GM23338 (cell line): ENCODE results near the gene REPIN1. TPM values are rescaled to one million over a fixed set of nuclear protein-coding genes. Genes with fewer than 3 reads are reported as not detected.

Source experiments
- ATAC-seq: fragments of 200-7000 bp; cut with Tn5 transposase; 3 replicates; pipeline ENCODE4 v1.9.1; 2020
- DNase-seq: peaks from one replicate; pipeline ENCODE4 v3.0.0-alpha.2; 2015; ENCODE audit warnings: low spot score
- H2AFZ ChIP-seq: fragments of 200-600 bp; sonication (generic); 2 replicates; pipeline ENCODE4 v1.8.0; 2016; ENCODE audit warnings: antibody characterized with exemption, mild to moderate bottlenecking, moderate library complexity
- H3F3A ChIP-seq: fragments of 200-600 bp; sonication (generic); replicated peaks from 2 replicates; pipeline ENCODE4 v1.8.0; 2017; ENCODE audit warnings: antibody characterized with exemption, mixed run types, low read depth
- H3K27ac ChIP-seq: fragments of 200-600 bp; sonication (generic); 2 replicates; pipeline ENCODE4 v1.6.1; 2016; ENCODE audit warnings: low read depth
- H3K27me3 ChIP-seq: fragments of 200-600 bp; sonication (generic); 2 replicates; pipeline ENCODE4 v1.8.0; 2016; ENCODE audit warnings: mild to moderate bottlenecking, mixed run types, moderate library complexity; ENCODE audit not compliant: insufficient read depth
- H3K36me3 ChIP-seq: fragments of 200-600 bp; sonication (generic); 2 replicates; pipeline ENCODE4 v1.8.0; 2016; ENCODE audit warnings: mild to moderate bottlenecking; ENCODE audit not compliant: insufficient read depth
- H3K4me1 ChIP-seq: fragments of 200-600 bp; sonication (generic); 2 replicates; pipeline ENCODE4 v1.8.0; 2016; ENCODE audit warnings: mild to moderate bottlenecking, moderate library complexity; ENCODE audit not compliant: insufficient read depth
- H3K4me2 ChIP-seq: fragments of 200-600 bp; sonication (generic); 2 replicates; pipeline ENCODE4 v1.7.1; 2017; ENCODE audit warnings: mixed run types
- H3K4me3 ChIP-seq: fragments of 200-600 bp; sonication (generic); 2 replicates; pipeline ENCODE4 v1.6.1; 2016; ENCODE audit warnings: mixed run types
- H3K79me2 ChIP-seq: fragments of 200-600 bp; sonication (generic); replicated peaks from 2 replicates; pipeline ENCODE4 v1.8.0; 2017; ENCODE audit warnings: mild to moderate bottlenecking; ENCODE audit not compliant: insufficient read depth
- H3K9me2 ChIP-seq: fragments of 200-600 bp; sonication (generic); 2 replicates; pipeline ENCODE4 v1.8.0; 2017; ENCODE audit not compliant: insufficient read depth
- H4K20me1 ChIP-seq: fragments of 200-600 bp; sonication (generic); replicated peaks from 2 replicates; pipeline ENCODE4 v1.8.0; 2017; ENCODE audit warnings: mild to moderate bottlenecking; ENCODE audit not compliant: insufficient read depth
- H3K27ac Mint-ChIP-seq: 2 replicates; pipeline ENCODE4 v1.8.0; 2020; ENCODE audit warnings: inconsistent platforms, mild to moderate bottlenecking, moderate library complexity, mixed read lengths
- H3K27me3 Mint-ChIP-seq: 3 replicates; pipeline ENCODE4 v1.8.0; 2022; ENCODE audit warnings: low read depth, mild to moderate bottlenecking, moderate library complexity, mixed read lengths, inconsistent platforms; ENCODE audit not compliant: insufficient read depth, poor library complexity
- H3K36me3 Mint-ChIP-seq: 3 replicates; pipeline ENCODE4 v1.8.0; 2021; ENCODE audit warnings: low read depth, mild to moderate bottlenecking, inconsistent platforms, moderate library complexity, mixed read lengths
- H3K4me1 Mint-ChIP-seq: 3 replicates; pipeline ENCODE4 v1.8.0; 2020; ENCODE audit warnings: mild to moderate bottlenecking, inconsistent platforms, mixed read lengths
- H3K4me3 Mint-ChIP-seq: 3 replicates; pipeline ENCODE4 v1.8.0; 2021; ENCODE audit warnings: moderate library complexity, mild to moderate bottlenecking, inconsistent platforms, mixed read lengths
- H3K9me3 Mint-ChIP-seq: 3 replicates; pipeline ENCODE4 v1.8.0; 2020; ENCODE audit warnings: moderate library complexity, mild to moderate bottlenecking, inconsistent platforms, mixed read lengths
- EZH2 ChIP-seq: fragments of 200-600 bp; sonication (generic); IDR thresholded peaks from one replicate; pipeline ENCODE4 v1.8.0; 2017; ENCODE audit warnings: antibody characterized with exemption, mild to moderate bottlenecking, low read depth; ENCODE audit not compliant: unreplicated experiment
- EZH2phosphoT487 ChIP-seq: fragments of 200-600 bp; sonication (generic); IDR thresholded peaks from one replicate; pipeline ENCODE4 v1.8.1; 2018; ENCODE audit warnings: antibody characterized with exemption; ENCODE audit not compliant: unreplicated experiment
- STAT1 ChIP-seq: IDR thresholded peaks from one replicate; pipeline ENCODE4 v1.6.1; 2016; ENCODE audit warnings: antibody characterized with exemption; ENCODE audit not compliant: unreplicated experiment
- ZNF114 ChIP-seq: fragments of 250-450 bp; sonication (Bioruptor Pico); IDR thresholded peaks from 2 replicates; pipeline ENCODE4 v1.5.0; 2020; ENCODE audit warnings: mild to moderate bottlenecking, moderate library complexity
- ZNF331 ChIP-seq: fragments of 250-450 bp; sonication (Bioruptor Pico); IDR thresholded peaks from 2 replicates; pipeline ENCODE4 v1.5.0; 2020; ENCODE audit warnings: low read depth, mild to moderate bottlenecking, moderate library complexity
- polyA plus RNA-seq: library from polyadenylated mRNA; unstranded; fragments of >200 nt; fragmentation: Nextera tagmentation; extraction: Ambion mirVana; gene quantifications from 2 replicates; pipeline ENCODE4 v1.2.1, GENCODE V29; 2016
- total RNA-seq: library from RNA; depleted of rRNA; stranded (reverse); fragments of >200 nt; shearing (Covaris generic); gene quantifications from 2 replicates; pipeline ENCODE4 v1.2.3, GENCODE V29; 2014
- TF ChIP-seq, protein P1 (sequence below): fragments of 250-450 bp; sonication (Bioruptor Pico); IDR thresholded peaks from 2 replicates; pipeline ENCODE4 v1.5.0; 2020; ENCODE audit warnings: mild to moderate bottlenecking, moderate library complexity
- TF ChIP-seq, protein P2 (sequence below), 2 experiments: fragments of 200-600 bp in 1 of 2; sonication (generic) in 1 of 2; conservative IDR thresholded peaks; 2 replicates each; pipeline versions ENCODE4 v1.5.1 to v1.6.1; 2016 to 2017; ENCODE audit warnings: antibody characterized with exemption in 2 of 2, low read depth in 2 of 2, mild to moderate bottlenecking in 2 of 2, moderate library complexity in 1 of 2
- TF ChIP-seq, protein P3 (sequence below): IDR thresholded peaks from 2 replicates; pipeline ENCODE4 v1.6.1; 2016; ENCODE audit warnings: antibody characterized with exemption
- TF ChIP-seq, protein P4 (sequence below): IDR thresholded peaks from one replicate; pipeline ENCODE4 v1.6.1; 2018; ENCODE audit warnings: antibody characterized with exemption; ENCODE audit not compliant: unreplicated experiment

REPIN1 gene
- total and polyA plus RNA-seq, 2 experiments from 2014 or later = 29.8 to 156 TPM

DNA sequence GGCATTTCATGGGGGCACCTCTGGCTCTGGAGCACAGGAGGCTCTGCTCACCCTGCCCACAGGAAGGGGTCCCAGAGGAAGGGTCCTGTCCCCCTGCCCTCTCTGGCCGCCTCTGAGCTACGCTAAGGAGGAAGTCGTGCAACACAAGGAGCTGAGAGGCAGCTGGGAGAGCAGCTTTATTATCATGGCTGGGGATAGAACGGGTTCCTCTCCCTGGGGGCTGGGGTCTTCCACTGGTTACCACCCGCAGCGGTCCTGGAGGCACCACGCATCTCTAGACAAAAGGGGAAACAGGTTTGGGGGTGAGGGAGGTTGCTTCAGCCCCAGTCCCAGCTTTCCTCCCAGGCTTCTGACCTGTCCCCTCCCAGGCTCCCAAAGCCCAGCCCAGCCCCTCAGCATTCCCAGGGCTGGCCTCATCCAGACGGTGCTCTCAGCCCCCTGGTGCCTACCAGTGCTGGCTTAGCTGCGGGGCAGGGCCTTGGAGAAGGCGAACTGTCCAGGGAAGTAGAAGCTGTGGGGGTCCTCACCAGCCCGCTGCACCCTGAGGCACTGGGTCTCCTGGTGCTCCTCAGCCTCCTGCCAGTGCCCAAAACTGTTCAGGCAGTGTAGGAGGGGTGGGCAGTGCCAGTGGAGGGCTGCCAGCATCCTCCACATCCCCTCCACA lies 30.3 kb upstream of the REPIN1 start (continued):
- TF ChIP-seq, protein P1, sequence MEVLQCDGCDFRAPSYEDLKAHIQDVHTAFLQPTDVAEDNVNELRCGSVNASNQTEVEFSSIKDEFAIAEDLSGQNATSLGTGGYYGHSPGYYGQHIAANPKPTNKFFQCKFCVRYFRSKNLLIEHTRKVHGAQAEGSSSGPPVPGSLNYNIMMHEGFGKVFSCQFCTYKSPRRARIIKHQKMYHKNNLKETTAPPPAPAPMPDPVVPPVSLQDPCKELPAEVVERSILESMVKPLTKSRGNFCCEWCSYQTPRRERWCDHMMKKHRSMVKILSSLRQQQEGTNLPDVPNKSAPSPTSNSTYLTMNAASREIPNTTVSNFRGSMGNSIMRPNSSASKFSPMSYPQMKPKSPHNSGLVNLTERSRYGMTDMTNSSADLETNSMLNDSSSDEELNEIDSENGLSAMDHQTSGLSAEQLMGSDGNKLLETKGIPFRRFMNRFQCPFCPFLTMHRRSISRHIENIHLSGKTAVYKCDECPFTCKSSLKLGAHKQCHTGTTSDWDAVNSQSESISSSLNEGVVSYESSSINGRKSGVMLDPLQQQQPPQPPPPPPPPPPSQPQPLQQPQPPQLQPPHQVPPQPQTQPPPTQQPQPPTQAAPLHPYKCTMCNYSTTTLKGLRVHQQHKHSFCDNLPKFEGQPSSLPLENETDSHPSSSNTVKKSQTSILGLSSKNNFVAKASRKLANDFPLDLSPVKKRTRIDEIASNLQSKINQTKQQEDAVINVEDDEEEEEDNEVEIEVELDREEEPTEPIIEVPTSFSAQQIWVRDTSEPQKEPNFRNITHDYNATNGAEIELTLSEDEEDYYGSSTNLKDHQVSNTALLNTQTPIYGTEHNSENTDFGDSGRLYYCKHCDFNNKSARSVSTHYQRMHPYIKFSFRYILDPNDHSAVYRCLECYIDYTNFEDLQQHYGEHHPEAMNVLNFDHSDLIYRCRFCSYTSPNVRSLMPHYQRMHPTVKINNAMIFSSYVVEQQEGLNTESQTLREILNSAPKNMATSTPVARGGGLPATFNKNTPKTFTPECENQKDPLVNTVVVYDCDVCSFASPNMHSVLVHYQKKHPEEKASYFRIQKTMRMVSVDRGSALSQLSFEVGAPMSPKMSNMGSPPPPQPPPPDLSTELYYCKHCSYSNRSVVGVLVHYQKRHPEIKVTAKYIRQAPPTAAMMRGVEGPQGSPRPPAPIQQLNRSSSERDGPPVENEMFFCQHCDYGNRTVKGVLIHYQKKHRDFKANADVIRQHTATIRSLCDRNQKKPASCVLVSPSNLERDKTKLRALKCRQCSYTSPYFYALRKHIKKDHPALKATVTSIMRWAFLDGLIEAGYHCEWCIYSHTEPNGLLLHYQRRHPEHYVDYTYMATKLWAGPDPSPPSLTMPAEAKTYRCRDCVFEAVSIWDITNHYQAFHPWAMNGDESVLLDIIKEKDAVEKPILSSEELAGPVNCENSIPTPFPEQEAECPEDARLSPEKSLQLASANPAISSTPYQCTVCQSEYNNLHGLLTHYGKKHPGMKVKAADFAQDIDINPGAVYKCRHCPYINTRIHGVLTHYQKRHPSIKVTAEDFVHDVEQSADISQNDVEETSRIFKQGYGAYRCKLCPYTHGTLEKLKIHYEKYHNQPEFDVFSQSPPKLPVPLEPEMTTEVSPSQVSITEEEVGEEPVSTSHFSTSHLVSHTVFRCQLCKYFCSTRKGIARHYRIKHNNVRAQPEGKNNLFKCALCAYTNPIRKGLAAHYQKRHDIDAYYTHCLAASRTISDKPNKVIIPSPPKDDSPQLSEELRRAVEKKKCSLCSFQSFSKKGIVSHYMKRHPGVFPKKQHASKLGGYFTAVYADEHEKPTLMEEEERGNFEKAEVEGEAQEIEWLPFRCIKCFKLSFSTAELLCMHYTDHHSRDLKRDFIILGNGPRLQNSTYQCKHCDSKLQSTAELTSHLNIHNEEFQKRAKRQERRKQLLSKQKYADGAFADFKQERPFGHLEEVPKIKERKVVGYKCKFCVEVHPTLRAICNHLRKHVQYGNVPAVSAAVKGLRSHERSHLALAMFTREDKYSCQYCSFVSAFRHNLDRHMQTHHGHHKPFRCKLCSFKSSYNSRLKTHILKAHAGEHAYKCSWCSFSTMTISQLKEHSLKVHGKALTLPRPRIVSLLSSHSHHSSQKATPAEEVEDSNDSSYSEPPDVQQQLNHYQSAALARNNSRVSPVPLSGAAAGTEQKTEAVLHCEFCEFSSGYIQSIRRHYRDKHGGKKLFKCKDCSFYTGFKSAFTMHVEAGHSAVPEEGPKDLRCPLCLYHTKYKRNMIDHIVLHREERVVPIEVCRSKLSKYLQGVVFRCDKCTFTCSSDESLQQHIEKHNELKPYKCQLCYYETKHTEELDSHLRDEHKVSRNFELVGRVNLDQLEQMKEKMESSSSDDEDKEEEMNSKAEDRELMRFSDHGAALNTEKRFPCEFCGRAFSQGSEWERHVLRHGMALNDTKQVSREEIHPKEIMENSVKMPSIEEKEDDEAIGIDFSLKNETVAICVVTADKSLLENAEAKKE (CRISPR knock-in tag) = no peak
- TF ChIP-seq, protein P2, sequence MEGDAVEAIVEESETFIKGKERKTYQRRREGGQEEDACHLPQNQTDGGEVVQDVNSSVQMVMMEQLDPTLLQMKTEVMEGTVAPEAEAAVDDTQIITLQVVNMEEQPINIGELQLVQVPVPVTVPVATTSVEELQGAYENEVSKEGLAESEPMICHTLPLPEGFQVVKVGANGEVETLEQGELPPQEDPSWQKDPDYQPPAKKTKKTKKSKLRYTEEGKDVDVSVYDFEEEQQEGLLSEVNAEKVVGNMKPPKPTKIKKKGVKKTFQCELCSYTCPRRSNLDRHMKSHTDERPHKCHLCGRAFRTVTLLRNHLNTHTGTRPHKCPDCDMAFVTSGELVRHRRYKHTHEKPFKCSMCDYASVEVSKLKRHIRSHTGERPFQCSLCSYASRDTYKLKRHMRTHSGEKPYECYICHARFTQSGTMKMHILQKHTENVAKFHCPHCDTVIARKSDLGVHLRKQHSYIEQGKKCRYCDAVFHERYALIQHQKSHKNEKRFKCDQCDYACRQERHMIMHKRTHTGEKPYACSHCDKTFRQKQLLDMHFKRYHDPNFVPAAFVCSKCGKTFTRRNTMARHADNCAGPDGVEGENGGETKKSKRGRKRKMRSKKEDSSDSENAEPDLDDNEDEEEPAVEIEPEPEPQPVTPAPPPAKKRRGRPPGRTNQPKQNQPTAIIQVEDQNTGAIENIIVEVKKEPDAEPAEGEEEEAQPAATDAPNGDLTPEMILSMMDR (conservative IDR thresholded peaks at IDR 0.05; ENCODE audit: low read depth in 2 of 2) = no peak
- TF ChIP-seq EZH2phosphoT487 = no peak

DNA sequence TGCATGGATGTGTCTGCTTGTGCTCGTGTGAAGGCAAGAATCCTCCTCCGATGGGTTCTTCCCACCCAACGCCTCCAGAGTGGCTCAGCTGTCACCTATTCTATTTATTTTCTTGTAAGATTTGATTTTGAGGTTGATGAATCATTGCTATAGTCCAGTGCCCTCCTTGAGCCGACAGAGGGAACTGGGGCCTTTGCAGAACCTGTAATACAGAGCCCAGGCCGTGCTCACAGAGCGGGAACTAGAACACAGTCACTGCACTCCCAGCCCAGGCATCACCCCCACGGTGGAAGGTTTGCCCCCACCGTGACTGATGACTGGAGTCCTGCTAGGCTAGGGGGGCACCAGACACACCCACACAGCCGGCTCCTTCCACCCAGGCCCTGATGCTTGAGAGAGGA lies 29.2 kb upstream of the REPIN1 start:
- H3K9me2 ChIP-seq = no peaks in the 10 kb centered on the region
- peaks cover 53% of the 10 kb centered on the region for H3K36me3 Mint-ChIP-seq
- H3K4me2 ChIP-seq = peak overlapping the region; percentile 94
- H4K20me1 ChIP-seq = no peaks in the 10 kb centered on the region; the same call in 1 of the 2 replicates
- peaks cover 19% of the 10 kb centered on the region for H3K9me3 Mint-ChIP-seq
- H3K36me3 ChIP-seq = peaks cover 4% of the 10 kb centered on the region; the same call in 1 of the 2 replicates
- no peak overlapping the region for H2AFZ ChIP-seq
- peaks cover 28% of the 10 kb centered on the region for H3K79me2 ChIP-seq
- H3K27me3 Mint-ChIP-seq = peaks cover 37% of the 10 kb centered on the region
- peak overlapping the region; percentile 93 for H3K4me3 Mint-ChIP-seq
- H3K27ac Mint-ChIP-seq = no peak overlapping the region
- no peak overlapping the region for H3K27ac ChIP-seq
- H3K4me1 Mint-ChIP-seq = peaks cover 71% of the 10 kb centered on the region
- peaks cover 47% of the 10 kb centered on the region for H3K4me1 ChIP-seq
- ATAC-seq (no peak), DNase-seq (no peak)
- peaks cover 27% of the 10 kb centered on the region for H3K27me3 ChIP-seq
- peaks cover 22% of the 10 kb centered on the region for H3F3A ChIP-seq
- H3K4me3 ChIP-seq = peak overlapping the region; percentile 93
- TF ChIP-seq EZH2phosphoT487 (no peak), ZNF114 (CRISPR knock-in tag) (no peak), EZH2 (no peak), STAT1 (no peak), ZNF331 (CRISPR knock-in tag) (no peak)
- TF ChIP-seq, protein P3, sequence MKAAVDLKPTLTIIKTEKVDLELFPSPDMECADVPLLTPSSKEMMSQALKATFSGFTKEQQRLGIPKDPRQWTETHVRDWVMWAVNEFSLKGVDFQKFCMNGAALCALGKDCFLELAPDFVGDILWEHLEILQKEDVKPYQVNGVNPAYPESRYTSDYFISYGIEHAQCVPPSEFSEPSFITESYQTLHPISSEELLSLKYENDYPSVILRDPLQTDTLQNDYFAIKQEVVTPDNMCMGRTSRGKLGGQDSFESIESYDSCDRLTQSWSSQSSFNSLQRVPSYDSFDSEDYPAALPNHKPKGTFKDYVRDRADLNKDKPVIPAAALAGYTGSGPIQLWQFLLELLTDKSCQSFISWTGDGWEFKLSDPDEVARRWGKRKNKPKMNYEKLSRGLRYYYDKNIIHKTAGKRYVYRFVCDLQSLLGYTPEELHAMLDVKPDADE = no peak
- TF ChIP-seq, protein P4, sequence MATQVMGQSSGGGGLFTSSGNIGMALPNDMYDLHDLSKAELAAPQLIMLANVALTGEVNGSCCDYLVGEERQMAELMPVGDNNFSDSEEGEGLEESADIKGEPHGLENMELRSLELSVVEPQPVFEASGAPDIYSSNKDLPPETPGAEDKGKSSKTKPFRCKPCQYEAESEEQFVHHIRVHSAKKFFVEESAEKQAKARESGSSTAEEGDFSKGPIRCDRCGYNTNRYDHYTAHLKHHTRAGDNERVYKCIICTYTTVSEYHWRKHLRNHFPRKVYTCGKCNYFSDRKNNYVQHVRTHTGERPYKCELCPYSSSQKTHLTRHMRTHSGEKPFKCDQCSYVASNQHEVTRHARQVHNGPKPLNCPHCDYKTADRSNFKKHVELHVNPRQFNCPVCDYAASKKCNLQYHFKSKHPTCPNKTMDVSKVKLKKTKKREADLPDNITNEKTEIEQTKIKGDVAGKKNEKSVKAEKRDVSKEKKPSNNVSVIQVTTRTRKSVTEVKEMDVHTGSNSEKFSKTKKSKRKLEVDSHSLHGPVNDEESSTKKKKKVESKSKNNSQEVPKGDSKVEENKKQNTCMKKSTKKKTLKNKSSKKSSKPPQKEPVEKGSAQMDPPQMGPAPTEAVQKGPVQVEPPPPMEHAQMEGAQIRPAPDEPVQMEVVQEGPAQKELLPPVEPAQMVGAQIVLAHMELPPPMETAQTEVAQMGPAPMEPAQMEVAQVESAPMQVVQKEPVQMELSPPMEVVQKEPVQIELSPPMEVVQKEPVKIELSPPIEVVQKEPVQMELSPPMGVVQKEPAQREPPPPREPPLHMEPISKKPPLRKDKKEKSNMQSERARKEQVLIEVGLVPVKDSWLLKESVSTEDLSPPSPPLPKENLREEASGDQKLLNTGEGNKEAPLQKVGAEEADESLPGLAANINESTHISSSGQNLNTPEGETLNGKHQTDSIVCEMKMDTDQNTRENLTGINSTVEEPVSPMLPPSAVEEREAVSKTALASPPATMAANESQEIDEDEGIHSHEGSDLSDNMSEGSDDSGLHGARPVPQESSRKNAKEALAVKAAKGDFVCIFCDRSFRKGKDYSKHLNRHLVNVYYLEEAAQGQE = no peak
